ENCODE results near the gene FOCAD.

DNA sequence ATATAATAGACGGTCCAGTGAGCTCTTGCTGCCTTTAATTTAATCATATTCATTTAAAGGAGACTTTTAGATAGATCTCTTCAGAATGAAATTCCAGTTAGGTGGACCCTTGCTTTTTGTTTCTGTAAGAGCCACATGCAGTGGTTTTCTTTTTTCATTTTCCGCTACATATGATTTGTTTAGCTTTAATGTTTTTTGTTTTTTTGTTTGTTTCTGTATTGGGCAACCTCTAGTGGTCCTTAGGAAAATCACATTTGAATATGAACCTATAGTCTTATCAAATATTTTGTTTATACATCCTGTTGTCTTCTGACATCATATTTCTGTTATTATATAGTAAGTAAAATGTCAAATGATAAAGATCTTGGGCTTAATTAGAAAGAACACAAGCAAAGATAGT is 196.6 kb downstream of the FOCAD start:
- TF ChIP-seq, protein P1, sequence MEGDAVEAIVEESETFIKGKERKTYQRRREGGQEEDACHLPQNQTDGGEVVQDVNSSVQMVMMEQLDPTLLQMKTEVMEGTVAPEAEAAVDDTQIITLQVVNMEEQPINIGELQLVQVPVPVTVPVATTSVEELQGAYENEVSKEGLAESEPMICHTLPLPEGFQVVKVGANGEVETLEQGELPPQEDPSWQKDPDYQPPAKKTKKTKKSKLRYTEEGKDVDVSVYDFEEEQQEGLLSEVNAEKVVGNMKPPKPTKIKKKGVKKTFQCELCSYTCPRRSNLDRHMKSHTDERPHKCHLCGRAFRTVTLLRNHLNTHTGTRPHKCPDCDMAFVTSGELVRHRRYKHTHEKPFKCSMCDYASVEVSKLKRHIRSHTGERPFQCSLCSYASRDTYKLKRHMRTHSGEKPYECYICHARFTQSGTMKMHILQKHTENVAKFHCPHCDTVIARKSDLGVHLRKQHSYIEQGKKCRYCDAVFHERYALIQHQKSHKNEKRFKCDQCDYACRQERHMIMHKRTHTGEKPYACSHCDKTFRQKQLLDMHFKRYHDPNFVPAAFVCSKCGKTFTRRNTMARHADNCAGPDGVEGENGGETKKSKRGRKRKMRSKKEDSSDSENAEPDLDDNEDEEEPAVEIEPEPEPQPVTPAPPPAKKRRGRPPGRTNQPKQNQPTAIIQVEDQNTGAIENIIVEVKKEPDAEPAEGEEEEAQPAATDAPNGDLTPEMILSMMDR (conservative IDR thresholded peaks at IDR 0.05 in 1 of 2, IDR thresholded peaks at IDR 0.05 in 1 of 2; ENCODE audit: low read depth in 1 of 2, low read length in 2 of 2) = no peak
- TF ChIP-seq EZH2 (IDR thresholded peaks at IDR 0.05; ENCODE audit: low read length, missing control alignments) = no peak

All from fibroblast of lung (primary cell).